Left lung (tissue), 10 donors: ENCODE data around the gene CHFR. TPM values are rescaled to one million over a fixed set of nuclear protein-coding genes. Genes with fewer than 3 reads are reported as not detected.
"Not testable (repeated sequence)": the region's sequence is repeated elsewhere in the genome, so short reads cannot be mapped to it uniquely, and the experiment has no call there.

ENCODE experiments used
- ATAC-seq: fragments of 200-7000 bp; cut with Tn5 transposase; one replicate; pipeline ENCODE4 v1.9.1; 2020; ENCODE audit warnings: moderate library complexity
- DNase-seq, 4 donors: peaks; one replicate each; pipeline ENCODE4 v3.0.0-alpha.2; 2013 to 2020
- H3K27ac ChIP-seq, 2 donors: fragments of 200-600 bp; sonication (generic) in 1 of 2; one replicate each; pipeline versions ENCODE4 v1.5.0 to v1.8.0; 2020 to 2021
- H3K27me3 ChIP-seq, 2 donors: fragments of 200-600 bp; sonication (generic) in 1 of 2; one replicate each; pipeline versions ENCODE4 v1.5.0 to v1.8.0; 2020 to 2021
- H3K36me3 ChIP-seq, 2 donors: fragments of 200-600 bp; sonication (generic) in 1 of 2; one replicate each; pipeline versions ENCODE4 v1.5.0 to v1.8.0; 2020 to 2021
- H3K4me1 ChIP-seq, 2 donors: fragments of 200-600 bp; one replicate each; pipeline ENCODE4 v1.8.0; 2021
- H3K4me3 ChIP-seq, 2 donors: fragments of 200-600 bp; sonication (generic) in 1 of 2; one replicate each; pipeline versions ENCODE4 v1.5.0 to v1.8.0; 2020 to 2021; ENCODE audit warnings: mild to moderate bottlenecking in 1 of 2
- H3K9me3 ChIP-seq, 2 donors: fragments of 200-600 bp; sonication (generic) in 1 of 2; one replicate each; pipeline versions ENCODE4 v1.5.0 to v1.8.0; 2020 to 2021
- intact Hi-C, 2 donors: fragments of 100-400 bp; cut with DNase I; formaldehyde crosslinking; loops; one replicate each; pipeline versions ENCODE4 v1.11.2 to v1.14.2; 2022
- polyA plus RNA-seq, 6 donors: library from polyadenylated mRNA; unstranded; fragments of 120-200 nt; gene quantifications; one replicate each; pipeline ENCODE4 v1.2.1, GENCODE V29; 2013; ENCODE audit not compliant: insufficient read length in 6 of 6
- total RNA-seq, 2 donors: library from RNA; stranded (reverse); fragmentation: NEBNext Ultra II Directional; extraction: Animal tissue kit (Norgen Biotek cat#: 25700); gene quantifications; one replicate each; pipeline ENCODE4 v1.2.1, GENCODE V29; 2021
- TF ChIP-seq, protein P1 (sequence below), 2 donors: fragments of 200-600 bp; sonication (generic) in 1 of 2; IDR thresholded peaks; one replicate each; pipeline versions ENCODE4 v1.5.0 to v1.8.0; 2021; ENCODE audit warnings: antibody characterized with exemption in 2 of 2
- donor health status: DM: no; HTN: yes; CAD: no.
- donor health status: DM: no; HTN: no; CAD: no.

Gene CHFR
- total and polyA plus RNA-seq, 8 donors, result 21.0 to 62.6 (median 26.4) TPM

DNA sequence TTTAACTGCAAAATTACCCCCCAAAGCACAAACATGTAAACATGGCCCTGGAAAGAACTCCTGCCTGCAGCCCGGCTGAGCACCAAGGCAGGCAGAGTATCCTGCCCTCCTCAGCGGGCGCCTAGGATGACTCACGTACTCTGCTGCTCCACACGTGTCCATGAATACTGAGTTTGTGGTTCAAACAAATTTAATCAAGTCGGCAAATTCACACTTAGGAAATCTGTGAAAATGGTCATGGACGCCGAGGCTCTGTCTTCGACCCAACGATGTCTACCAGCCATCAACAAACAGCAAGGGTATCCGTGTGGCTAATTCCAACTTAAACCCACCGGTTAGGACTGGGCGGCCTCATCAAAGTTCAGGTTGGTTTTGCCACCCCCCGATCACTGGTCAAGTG lies 84.3 kb downstream of the CHFR start:
- Histone ChIP-seq H3K27ac (no peak overlapping the region), H3K4me1 (no peaks in the 10 kb centered on the region), H3K27me3 (no peaks in the 10 kb centered on the region), H3K4me3 (no peak overlapping the region), H3K9me3 (no peaks in the 10 kb centered on the region), H3K36me3 (peaks cover 9 to 97% of the 10 kb centered on the region in 2 donors)
- intact Hi-C loops, result no loop called here
- DNase-seq, result peak in 1 of 4 donors; percentile 25
- TF ChIP-seq, protein P1, sequence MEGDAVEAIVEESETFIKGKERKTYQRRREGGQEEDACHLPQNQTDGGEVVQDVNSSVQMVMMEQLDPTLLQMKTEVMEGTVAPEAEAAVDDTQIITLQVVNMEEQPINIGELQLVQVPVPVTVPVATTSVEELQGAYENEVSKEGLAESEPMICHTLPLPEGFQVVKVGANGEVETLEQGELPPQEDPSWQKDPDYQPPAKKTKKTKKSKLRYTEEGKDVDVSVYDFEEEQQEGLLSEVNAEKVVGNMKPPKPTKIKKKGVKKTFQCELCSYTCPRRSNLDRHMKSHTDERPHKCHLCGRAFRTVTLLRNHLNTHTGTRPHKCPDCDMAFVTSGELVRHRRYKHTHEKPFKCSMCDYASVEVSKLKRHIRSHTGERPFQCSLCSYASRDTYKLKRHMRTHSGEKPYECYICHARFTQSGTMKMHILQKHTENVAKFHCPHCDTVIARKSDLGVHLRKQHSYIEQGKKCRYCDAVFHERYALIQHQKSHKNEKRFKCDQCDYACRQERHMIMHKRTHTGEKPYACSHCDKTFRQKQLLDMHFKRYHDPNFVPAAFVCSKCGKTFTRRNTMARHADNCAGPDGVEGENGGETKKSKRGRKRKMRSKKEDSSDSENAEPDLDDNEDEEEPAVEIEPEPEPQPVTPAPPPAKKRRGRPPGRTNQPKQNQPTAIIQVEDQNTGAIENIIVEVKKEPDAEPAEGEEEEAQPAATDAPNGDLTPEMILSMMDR (IDR thresholded peaks at IDR 0.05), result no peak
- ATAC-seq, result no peak

DNA sequence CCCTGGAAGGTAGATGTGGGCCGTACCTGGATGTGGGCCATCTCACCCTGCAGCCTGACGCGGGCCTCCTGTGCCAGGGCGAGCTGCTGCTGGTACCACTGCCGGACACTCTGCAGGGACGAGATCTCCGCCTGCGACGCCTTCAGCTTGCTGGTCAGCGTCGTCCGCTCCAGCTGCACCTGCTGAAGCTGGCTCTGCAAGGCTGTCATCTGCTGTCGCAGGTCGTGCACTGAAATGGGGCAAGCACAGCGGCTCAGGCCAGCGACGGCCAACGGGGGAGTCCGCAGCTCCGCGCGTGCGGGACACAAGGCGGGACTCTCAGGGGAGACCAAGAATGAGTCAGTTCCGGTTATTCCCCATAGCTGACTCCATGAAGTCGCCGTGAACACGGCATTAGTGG lies 85.7 kb downstream of the CHFR start:
- Histone ChIP-seq H3K4me3 (no peak overlapping the region), H3K27me3 (no peaks in the 10 kb centered on the region), H3K4me1 (no peaks in the 10 kb centered on the region), H3K9me3 (no peaks in the 10 kb centered on the region), H3K27ac (no peak overlapping the region), H3K36me3 (peaks cover 3 to 97% of the 10 kb centered on the region in 2 donors)
- ATAC-seq, result no peak
- TF ChIP-seq, protein P1 (IDR thresholded peaks at IDR 0.05), result no peak
- intact Hi-C loops, result no loop called here
- peak in 1 of 4 donors; percentile 80 for DNase-seq

DNA sequence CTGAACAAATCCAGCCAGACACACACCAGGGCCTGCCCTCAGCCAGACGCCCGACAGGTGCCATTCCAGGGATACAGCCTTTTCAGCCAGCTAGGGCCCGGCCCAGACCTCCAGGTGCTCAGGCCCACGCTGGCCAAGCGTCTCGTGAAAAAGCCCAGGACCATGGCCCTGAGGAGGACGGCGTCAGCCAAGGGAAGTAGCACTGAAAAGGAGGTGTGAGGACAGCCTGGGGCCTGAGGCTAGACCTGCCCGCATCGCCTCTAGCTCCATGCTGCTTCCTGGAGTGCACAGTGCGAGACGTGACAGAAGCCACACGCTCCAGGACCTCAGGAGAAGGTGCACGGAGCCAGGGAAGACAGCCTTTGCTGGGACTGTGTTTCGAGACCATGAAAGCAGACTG lies 88.6 kb downstream of the CHFR start:
- no peaks in the 10 kb centered on the region for H3K9me3 ChIP-seq
- TF ChIP-seq, protein P1 (IDR thresholded peaks at IDR 0.05), result no peak
- intact Hi-C loops, result no loop called here
- peaks cover 4 to 100% of the 10 kb centered on the region in 2 donors for H3K36me3 ChIP-seq
- no peak for ATAC-seq
- H3K4me1 ChIP-seq, result no peaks in the 10 kb centered on the region
- no peak overlapping the region for H3K27ac ChIP-seq
- peak in 1 of 4 donors; percentile 57 for DNase-seq
- H3K4me3 ChIP-seq, result no peak overlapping the region
- H3K27me3 ChIP-seq, result no peaks in the 10 kb centered on the region

DNA sequence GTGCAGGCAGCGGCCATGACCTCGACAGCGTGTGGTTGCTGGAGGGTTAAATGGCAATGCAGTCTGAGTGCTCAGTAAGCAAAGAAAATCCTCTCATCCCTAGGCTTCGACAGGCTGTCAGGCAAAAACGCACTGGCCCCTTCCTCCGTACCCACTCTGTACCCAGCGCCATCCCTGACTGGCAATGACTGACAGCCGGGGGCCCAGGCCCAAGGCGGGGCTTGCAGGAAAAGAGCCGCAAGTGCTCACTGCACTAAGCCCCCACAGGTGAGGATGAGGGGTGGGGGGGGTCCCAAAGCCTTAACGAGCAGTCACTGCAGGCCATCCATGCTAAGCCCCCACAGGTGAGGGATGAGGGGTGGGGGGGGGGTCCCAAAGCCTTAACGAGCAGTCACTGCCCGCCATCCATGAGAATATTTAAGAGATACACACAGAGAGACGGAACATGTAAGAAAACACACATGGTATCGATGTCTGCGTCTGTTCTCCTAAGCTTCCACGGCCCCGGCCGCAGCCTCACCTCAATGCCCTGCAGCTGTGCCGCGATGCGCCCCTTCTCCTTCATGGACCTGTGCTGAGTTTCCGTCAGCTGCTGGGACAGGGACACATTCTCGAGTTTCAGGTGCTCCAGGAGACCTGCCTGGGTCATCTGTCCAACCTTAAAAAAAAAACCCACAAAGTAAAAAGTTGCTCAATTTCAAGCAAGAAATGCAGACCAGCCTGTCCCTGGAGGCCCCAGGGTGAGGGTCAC lies 89.4 kb downstream of the CHFR start:
- intact Hi-C loops, result no loop called here

DNA sequence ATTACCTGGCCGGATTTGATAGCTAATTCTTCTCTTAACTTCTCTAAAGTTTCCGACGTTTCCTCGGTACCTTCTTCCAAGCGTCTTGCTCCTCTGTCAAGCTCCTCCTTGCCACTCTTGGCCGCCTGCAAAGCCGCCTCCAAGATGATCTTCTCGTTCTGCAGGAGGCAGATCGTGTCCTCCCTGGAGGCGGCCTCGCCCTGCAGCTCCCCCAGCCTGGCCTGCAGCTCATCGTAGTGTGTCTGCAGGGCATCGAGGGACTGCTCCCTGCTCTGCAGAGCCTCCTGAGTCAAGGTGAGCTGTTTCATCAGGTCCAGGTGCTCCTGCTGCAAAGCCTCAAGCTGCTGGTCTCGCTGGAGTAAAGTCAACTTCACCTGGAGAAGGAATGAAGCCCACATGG lies 91.6 kb downstream of the CHFR start:
- H3K4me1 ChIP-seq, result no peaks in the 10 kb centered on the region
- ATAC-seq (no peak), DNase-seq (peak in 1 of 4 donors; percentile 51)
- no peaks in the 10 kb centered on the region for H3K27me3 ChIP-seq
- TF ChIP-seq, protein P1 (IDR thresholded peaks at IDR 0.05), result no peak
- no peak overlapping the region for H3K4me3 ChIP-seq
- no peaks in the 10 kb centered on the region for H3K9me3 ChIP-seq
- peaks cover 4 to 86% of the 10 kb centered on the region in 2 donors for H3K36me3 ChIP-seq
- intact Hi-C loops, result no loop called here
- H3K27ac ChIP-seq, result no peak overlapping the region

More for the DNA sequence above, 89.4 kb downstream of the CHFR start:
- TF ChIP-seq, protein P1 (IDR thresholded peaks at IDR 0.05), result no peak
- no peaks in the 10 kb centered on the region for H3K27me3 ChIP-seq
- DNase-seq (no peak), ATAC-seq (no peak)
- H3K9me3 ChIP-seq, result no peaks in the 10 kb centered on the region
- no peak overlapping the region for H3K4me3 ChIP-seq
- no peak overlapping the region for H3K27ac ChIP-seq
- no peaks in the 10 kb centered on the region for H3K4me1 ChIP-seq
- H3K36me3 ChIP-seq, result peaks cover 4 to 96% of the 10 kb centered on the region in 2 donors

DNA sequence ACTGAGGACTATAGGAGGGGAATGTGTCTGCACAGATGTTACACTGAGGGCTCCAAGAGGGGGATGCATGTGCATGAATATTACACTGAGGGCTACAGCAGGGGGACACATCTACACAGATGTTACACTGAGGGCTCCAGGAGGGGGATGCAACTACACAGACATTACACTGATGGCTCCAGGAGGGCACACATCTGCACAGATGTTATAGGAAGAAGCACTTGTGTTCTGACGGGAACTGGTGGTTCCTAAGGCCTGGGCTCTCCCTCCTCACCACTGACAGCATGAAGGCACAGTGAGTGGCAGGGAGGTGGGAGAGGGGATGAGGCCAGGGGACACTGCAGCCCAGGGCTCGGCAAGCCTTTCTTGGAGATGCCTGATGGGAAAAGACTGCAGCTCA lies 95.5 kb downstream of the CHFR start:
- peaks cover 4 to 82% of the 10 kb centered on the region in 2 donors for H3K36me3 ChIP-seq
- H3K4me3 ChIP-seq, H3K27ac ChIP-seq, ATAC-seq, H3K27me3 ChIP-seq, DNase-seq, H3K9me3 ChIP-seq, intact Hi-C loops, H3K4me1 ChIP-seq: not testable (repeated sequence)
